ENCODE data around the gene CFAP299. TPM values are rescaled to one million over a fixed set of nuclear protein-coding genes. Genes with fewer than 3 reads are reported as not detected.
A peak's percentile ranks its signal among the peaks of the same experiment; 100 is the strongest.

Gene CFAP299
- total RNA-seq, 1 donor from 2014 or later, result 0.93 TPM

DNA sequence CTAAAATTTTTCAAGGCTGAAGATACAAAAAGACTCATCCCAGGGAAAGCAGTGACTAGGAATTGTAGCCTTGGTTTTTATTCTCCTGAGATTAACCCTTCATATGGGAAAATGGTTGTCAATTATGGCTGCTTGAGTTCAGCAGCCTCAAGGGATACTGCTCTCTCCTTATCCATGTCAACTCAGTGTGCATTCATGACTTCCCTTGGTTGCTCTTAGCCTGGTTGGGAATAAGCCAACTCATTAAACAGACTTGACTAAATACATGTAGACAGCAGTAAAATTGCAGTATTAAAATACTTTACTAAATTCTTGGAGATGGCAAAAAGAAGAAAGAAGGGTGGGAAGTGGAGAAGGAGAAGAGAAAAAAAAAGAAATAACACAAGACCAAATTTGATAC, 650.5 kb downstream of the CFAP299 start:
- no peak for DNase-seq (ENCODE audit: low spot score, unreplicated experiment)
- Mint-ChIP-seq H3K9me3 (ENCODE audit: low read depth) (peaks cover 3% of the 10 kb centered on the region), H3K27ac (no peak overlapping the region), H3K4me1 (ENCODE audit: low read depth) (peaks cover 3% of the 10 kb centered on the region), H3K27me3 (no peaks in the 10 kb centered on the region), H3K4me3 (ENCODE audit: low read depth) (no peak overlapping the region), H3K36me3 (ENCODE audit: insufficient read depth) (no peaks in the 10 kb centered on the region)
- TF ChIP-seq CTCF (IDR thresholded peaks at IDR 0.05; ENCODE audit: unreplicated experiment), result no peak

DNA sequence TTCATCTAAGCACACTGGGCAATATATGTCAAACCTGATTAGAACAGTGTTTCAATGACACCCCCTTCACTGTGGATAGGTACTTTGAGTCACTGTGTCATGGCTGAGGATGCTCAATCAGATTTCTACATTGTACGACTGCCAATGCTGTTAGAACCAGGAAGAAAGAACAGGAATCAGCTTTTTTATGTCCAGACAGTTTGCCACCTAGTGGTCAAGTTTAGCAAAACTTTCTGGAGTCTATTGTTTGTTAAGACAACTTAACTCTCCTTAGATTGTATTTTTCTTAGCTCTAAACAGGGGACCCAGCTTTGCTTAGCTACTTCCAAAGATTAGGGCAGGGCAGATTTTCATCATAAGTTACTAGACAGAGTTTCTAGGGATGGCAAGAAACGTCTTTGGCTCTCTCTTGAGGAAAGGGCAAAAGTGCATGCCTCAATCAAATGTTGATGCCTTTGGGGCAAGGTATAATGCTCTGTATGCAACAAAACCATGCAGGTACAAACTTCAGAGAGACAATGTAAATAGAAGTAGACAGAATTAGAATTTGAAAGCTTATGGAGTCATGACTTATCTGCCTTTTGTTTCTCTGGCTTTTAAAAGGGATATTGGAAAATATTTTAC, 654.5 kb downstream of the CFAP299 start:
- no peak overlapping the region for H3K27ac Mint-ChIP-seq
- H3K36me3 Mint-ChIP-seq (ENCODE audit: insufficient read depth), result no peaks in the 10 kb centered on the region
- peaks cover 3% of the 10 kb centered on the region for H3K4me1 Mint-ChIP-seq (ENCODE audit: low read depth)
- no peak for DNase-seq (ENCODE audit: low spot score, unreplicated experiment)
- no peak overlapping the region for H3K4me3 Mint-ChIP-seq (ENCODE audit: low read depth)
- peaks cover 4% of the 10 kb centered on the region for H3K9me3 Mint-ChIP-seq (ENCODE audit: low read depth)
- peaks cover 4% of the 10 kb centered on the region for H3K27me3 Mint-ChIP-seq
- TF ChIP-seq CTCF (IDR thresholded peaks at IDR 0.05; ENCODE audit: unreplicated experiment), result peak; percentile 76

- Mint-ChIP-seq H3K27ac (no peak overlapping the region), H3K9me3 (ENCODE audit: low read depth) (peaks cover 4% of the 10 kb centered on the region), H3K27me3 (peaks cover 4% of the 10 kb centered on the region), H3K4me3 (ENCODE audit: low read depth) (no peak overlapping the region), H3K36me3 (ENCODE audit: insufficient read depth) (no peaks in the 10 kb centered on the region), H3K4me1 (ENCODE audit: low read depth) (peaks cover 3% of the 10 kb centered on the region)
- no peak for DNase-seq (ENCODE audit: low spot score, unreplicated experiment)
- no peak for TF ChIP-seq CTCF (IDR thresholded peaks at IDR 0.05; ENCODE audit: unreplicated experiment)
Observed at GRCh38 chr4:80990851-80991250, 655.3 kb downstream of the CFAP299 start.

GRCh38 chr4:80999943-81000342, 664.4 kb downstream of the CFAP299 start:
- Mint-ChIP-seq H3K27ac (no peak overlapping the region), H3K4me1 (ENCODE audit: low read depth) (no peaks in the 10 kb centered on the region), H3K9me3 (ENCODE audit: low read depth) (no peaks in the 10 kb centered on the region), H3K4me3 (ENCODE audit: low read depth) (no peak overlapping the region), H3K27me3 (no peaks in the 10 kb centered on the region), H3K36me3 (ENCODE audit: insufficient read depth) (no peaks in the 10 kb centered on the region)
- no peak for TF ChIP-seq CTCF (IDR thresholded peaks at IDR 0.05; ENCODE audit: unreplicated experiment)
- DNase-seq (ENCODE audit: low spot score, unreplicated experiment), result no peak

GRCh38 chr4:81003597-81004111, 668.1 kb downstream of the CFAP299 start:
- no peak overlapping the region for H3K4me3 Mint-ChIP-seq (ENCODE audit: low read depth)
- H3K27ac Mint-ChIP-seq, result no peak overlapping the region
- H3K9me3 Mint-ChIP-seq (ENCODE audit: low read depth), result no peaks in the 10 kb centered on the region
- DNase-seq (ENCODE audit: low spot score, unreplicated experiment), result no peak
- no peak for TF ChIP-seq CTCF (IDR thresholded peaks at IDR 0.05; ENCODE audit: unreplicated experiment)
- H3K4me1 Mint-ChIP-seq (ENCODE audit: low read depth), result no peaks in the 10 kb centered on the region
- H3K36me3 Mint-ChIP-seq (ENCODE audit: insufficient read depth), result no peaks in the 10 kb centered on the region
- H3K27me3 Mint-ChIP-seq, result no peaks in the 10 kb centered on the region
